Measurements from ENCODE around the gene THBS2.
A peak's percentile ranks its signal among the peaks of the same experiment; 100 is the strongest.
"Not testable (repeated sequence)": the region's sequence is repeated elsewhere in the genome, so short reads cannot be mapped to it uniquely, and the experiment has no call there.

THBS2 gene

DNA sequence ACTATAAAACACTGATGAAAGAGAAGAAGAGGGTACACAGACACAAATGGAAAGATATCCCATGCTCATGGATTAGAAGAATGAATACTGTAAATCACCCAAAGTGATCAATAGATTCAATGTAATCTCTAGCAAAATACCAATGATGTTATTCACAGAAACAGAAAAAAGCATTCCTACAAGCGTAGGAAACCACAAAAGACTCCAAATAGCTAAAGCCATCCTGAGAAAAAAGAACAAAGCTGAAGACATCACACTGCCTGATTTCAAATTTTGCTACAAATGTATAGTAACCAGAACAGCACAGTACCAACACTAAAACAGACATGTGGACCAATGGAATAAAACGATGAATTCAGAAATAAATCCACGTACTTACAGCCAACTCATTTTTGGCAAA, 43.0 kb downstream of the THBS2 start:
- DNase-seq (ENCODE audit: low spot score): no peak

DNA sequence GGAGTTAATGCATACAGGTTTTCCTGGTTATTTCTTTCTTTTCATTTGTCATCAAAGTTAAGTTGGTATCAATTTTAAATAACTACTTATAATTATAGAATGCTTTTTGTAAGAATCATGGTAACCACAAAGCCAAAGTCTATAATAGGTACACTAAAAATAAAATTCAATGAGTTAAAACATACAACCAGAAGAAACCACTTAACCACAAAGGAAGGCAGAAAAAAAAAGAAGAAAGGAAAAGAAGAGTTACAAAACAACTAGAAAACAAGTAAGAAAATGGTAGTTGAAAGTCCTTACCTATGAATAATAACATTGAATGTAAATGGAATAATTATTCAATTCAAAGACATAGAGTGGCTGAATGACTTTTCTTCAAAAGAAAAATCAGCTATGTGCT, 45.6 kb downstream of the THBS2 start:
- no peak for DNase-seq (ENCODE audit: low spot score)

DNA sequence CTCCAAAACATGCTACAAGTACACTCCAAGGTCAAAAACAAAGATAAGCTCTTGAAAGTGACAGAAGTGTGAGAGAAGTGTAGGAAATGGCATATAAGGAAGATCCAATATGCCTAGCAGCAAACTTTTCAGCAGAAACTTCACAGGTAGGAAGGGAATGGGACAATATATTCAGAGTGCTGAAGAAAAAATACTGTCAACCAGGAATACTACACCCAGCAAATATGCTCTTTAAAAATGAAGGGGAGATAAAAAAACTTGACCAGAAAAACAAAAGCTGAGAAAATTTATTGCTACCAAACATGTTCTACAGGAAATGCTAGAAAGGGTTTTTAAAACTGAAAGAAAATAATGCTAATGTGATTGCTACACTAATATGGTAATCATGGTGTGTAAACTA, 46.2 kb downstream of the THBS2 start:
- no peak for DNase-seq (ENCODE audit: low spot score)

DNA sequence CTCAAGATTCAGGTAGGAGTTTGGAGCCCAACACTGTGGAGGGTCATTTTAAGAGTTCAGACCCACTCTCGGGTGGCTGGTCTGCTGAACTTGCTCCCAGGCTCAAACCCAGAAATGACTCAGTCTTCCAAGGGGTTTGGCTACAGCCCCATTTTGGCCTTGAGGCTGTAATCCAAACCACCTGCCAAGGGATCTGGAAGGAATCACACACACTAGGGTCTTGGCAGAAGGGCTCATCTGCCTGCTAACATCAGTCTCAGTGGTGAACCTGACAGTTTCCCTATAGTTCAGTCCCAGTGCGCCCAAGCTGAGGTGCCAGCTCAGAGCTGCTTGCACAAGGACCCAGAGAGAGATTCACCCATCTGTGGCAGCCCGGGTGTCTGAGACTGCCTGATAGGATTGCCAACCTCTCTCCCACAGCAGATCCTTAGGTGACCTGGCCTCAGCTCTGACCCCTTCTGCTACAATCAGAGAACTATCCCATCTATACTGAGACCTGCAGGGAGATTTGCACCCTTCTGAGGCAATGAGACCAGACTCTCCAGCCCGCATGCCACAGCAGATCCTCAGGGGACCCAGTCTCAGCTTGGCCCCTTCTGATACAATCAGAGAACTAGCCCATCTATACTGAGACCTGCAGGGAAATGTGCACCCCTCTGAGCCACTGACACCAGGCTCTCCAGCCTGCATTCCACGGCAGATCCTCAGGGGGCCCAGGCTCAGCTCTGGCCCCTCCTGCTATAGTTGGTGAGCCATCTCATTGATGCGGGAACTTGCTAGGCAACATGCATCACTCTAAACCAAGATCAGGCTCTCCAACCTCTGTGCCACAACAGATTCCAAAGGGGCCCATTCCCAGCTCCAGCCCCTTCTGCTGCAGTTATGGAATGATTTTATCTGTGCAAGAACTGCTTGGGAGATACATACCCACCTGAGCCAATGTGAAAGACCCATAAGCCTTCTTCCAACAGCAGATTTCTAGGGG, 48.2 kb downstream of the THBS2 start:
- peak; percentile 82 for DNase-seq (ENCODE audit: low spot score)

DNA sequence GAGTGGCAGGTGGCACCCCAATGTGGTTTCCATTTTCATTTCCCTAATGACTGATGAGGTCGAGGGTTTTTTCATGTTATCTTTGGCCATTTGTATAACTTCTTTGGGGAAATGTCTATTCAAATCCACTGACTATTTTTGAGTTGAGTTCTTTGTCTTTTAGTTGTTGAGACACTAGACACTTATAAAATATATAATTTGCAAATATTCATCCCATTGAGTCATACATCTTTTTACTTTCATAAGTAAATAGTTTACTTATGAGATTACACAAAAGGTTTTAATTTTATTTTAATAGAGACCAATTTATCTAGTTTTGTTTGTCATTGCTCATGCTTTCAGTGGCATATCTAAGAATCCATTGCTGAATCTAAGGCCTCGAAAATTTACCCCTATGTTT, 49.5 kb downstream of the THBS2 start:
- no peak for DNase-seq (ENCODE audit: low spot score)

DNA sequence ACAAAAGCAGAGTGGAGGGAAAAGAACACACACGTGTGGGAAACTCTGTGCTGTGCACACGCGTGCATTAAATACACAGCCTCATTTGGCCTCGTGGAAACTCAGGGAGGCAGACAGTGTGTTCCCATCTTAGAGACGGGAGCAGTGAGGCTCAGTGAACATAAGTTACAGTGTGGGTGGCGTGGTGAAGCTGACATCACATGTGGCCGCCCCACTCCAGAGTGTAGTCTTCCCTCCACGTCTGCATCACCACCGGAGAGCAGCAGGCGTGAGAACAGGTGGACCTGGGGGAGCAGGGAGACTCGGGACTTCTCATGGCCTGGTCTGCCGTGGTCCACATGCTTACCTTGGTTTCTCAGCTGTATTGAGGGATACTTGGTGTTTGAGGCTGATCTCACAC, 51.7 kb downstream of the THBS2 start:
- DNase-seq (ENCODE audit: low spot score): no peak

DNA sequence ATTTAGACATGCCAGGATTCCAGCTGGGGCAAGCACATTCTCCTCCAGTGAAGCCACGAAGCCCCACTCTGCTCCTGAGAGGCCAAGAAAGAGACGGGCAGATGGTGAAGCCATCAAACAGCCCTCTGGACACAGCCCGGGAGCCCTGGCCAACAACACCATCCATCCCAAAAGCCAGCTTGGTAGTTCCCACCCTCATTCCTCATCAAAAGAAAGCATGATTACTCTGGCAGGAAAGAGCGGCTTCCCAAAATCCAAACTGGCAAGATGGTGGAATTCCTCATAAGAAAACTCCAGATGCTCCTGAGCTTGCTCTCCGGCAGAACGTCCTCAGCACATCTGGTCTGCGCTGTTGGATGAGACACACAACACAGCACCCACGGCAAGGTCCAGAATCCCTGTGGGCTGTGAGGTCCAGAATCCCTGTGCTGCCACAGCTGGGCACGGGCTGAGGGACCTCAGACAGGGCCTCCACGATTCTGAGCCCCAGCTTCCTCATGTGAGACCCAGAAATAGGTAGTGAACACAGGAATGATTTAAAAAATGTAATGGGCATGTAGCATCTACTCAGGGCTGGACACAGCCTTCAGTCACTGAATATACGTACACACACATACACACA, 52.6 kb downstream of the THBS2 start:
- no peak for DNase-seq (ENCODE audit: low spot score)

DNA sequence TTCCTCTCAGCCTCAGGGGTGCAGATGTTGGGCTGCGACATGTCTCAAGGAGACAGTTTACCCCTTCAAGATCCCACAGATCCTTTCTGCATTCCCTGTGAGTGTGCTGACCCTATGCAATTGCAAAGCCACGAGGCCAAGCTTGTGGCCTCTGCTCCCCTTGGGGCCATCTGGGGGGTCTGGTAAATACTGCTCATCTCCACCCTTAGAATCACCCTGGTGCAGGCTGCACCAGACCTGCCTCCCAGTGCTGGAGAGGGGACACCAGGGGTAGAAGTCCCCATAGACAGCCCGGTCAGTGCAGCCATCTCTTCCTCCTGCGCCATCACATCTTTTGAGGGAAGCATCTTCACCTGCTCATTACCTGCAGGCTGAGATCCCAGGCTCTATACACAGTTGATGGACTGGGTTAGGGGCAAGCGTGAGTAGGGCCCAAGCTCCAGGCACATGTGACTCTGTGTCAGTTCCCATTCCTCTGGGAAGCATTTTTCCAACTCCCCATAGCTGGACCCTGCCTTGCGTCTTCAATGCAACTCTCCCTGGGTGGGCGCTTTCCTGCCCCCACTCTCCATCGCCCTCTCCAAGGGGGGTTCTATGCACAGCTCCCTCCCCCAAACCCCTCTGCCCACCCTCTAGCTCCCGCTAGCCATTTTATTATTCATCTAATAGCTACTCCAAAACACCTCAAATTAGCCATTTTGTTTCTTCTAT, 53.9 kb downstream of the THBS2 start:
- DNase-seq (ENCODE audit: low spot score): no peak

DNA sequence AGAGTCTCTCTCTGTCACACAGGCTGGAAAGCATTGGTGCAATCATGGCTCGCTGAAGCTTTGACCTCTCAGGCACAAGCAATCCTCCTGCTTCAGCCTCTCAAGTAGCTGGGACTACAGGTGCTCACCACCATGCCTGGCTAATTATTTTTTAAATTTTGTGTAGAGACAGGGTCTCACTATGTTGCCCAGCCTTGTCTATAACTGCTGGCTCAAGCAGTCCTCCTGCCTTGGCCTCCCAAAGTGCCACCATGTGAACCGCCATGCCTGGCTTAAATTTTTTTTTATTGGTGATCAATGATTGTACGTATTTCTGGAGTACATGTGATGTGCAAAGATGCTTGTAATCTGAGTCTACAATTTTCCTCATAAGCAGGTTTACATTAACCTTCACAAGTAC, 54.8 kb downstream of the THBS2 start:
- no peak for DNase-seq (ENCODE audit: low spot score)

DNA sequence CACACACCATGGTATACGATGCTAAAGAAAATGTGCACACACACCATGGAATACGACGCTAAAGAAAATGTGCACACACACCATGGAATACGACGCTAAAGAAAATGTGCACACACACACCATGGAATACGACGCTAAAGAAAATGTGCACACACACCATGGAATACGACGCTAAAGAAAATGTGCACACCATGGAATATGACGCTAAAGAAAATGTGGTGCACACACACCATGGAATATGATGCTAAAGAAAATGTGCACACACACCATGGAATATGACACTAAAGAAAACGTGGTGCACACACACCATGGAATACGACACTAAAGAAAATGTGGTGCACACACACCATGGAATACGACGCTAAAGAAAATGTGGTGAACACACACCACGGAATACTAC, 55.7 kb downstream of the THBS2 start:
- DNase-seq (ENCODE audit: low spot score): not testable (repeated sequence)

DNA sequence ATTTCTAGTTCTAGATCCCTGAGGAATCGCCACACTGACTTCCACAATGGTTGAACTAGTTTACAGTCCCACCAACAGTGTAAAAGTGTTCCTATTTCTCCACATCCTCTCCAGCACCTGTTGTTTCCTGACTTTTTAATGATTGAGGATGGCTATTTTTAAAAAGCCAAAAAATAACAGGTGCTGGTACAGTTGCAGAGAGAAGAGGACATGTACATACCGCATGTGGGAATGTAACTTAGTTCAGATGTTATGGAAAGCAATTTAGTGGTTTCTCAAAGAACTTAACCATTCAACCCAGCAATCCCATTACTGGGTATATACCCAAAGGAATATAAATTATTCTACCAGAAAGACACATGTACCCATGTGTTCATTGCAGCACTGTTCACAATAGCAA, 57.4 kb downstream of the THBS2 start:
- not testable (repeated sequence) for DNase-seq (ENCODE audit: low spot score)

DNA sequence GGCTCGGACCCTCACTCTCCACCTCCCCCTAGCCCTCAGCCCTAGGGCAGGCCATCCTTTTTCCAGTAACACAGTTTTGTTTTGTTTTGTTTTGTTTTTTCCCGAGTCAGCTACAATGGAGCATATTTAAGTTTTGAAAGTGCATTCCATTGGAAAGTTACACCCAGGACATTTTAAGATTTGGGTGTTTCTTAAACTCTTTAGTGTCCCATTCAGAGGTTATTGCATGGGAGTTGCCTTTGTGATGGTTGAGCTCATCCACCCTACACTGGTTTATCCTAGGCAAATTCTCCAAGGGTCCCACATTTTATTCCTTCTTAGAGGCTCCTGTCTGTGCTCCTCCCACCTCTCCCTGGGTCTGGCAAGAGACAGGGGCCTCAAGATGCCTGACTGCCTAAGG, 58.9 kb downstream of the THBS2 start:
- DNase-seq (ENCODE audit: low spot score): no peak

DNA sequence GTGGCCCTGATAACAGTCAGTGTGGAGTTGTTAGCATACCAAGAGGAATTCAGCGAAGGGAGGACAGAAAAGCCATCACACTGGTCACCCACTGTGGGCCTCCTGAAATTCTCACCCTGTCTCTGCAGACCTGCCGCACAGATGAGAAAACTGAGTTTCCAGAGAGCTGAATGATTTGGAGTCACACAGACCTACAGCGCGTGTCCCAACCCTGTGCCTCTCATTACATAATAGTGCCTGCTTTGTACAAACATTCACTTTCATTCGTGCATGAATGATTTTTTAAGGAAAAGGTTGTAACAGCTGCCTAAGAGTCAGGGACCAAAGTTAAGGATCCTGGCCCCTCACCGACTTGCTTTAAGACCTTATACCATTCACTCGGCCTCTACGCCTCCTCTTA, 62.7 kb downstream of the THBS2 start:
- no peak for DNase-seq (ENCODE audit: low spot score)

DNA sequence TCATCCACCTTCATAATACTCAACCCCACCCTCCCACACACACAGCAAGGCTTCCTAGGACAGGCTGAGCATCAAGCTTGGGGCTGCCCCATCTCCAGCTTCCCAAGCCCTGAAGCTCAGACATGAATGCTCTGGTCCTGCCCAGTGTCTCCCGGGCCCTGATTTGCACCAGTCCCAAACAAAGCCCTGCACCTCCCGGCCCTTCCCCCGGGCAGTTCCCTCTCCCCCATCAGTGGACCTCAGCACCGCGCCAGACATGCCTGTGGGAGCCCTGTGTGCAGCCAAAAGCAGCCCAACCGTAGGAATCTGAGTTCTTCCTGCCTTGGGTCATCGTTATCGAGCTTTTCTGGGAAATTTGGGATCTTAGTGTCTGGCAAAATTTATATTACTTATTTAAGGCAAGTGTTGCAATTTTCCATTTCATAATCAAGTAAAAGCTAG, 63.5 kb downstream of the THBS2 start:
- DNase-seq (ENCODE audit: low spot score): peak; percentile 96

DNA sequence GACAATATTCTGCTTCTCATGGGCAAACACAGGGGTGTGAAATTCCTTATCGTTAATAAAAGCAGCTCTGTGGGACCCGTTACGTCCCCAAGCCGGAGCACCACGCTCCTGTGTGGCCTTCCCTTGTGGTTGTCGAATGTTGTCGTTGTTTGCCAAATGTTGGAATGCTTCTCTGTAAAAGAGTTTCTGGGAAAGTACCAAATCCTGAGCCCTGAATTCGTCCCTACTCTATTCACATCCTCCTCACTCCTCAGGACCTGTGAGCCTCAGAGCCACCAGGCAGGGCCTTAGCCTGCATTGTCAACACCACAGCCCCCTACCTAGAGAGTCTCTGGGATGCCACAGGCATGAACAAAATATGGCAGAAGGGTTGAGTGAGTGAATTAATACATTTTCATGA, 64.0 kb downstream of the THBS2 start:
- DNase-seq (ENCODE audit: low spot score): no peak

DNA sequence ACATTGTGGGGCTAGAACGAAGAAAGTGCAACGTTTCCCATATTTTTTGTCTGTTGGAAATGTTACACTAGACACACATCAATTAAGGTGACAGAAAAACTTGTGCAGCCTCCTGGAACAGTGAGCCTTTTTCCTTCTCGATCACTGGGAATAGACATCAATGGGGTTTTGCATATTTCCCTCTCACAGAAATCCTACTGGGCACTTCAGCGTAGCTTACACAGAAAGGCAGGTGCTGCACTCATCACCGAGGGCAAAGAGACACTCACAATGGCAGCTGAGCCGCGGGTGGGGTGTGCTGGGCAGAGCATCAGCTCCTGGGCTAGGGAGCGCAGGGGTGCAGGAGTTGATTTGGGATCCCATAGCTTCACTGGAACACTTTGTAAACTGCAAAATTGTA, 64.5 kb downstream of the THBS2 start:
- no peak for DNase-seq (ENCODE audit: low spot score)

DNA sequence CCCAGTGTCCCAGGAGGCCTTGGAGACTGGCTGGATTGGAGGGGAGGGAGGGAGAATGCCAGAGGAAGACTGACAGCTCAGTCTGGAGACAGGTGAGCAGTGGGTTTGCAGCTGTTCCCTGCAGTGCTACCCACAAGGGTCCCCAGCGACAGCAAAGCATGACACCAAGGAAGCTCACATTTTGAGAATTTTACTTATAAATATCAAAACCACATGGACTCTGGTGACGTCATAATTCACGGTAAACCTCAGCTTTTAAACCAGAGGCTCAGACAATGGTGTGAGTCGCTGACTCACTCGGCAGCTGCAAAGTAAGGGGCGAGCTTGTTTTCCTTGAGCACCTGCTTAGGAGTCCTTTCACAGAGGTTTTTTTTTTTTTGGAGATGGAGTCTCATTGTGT, 65.2 kb downstream of the THBS2 start:
- DNase-seq (ENCODE audit: low spot score): peak; percentile 65

DNA sequence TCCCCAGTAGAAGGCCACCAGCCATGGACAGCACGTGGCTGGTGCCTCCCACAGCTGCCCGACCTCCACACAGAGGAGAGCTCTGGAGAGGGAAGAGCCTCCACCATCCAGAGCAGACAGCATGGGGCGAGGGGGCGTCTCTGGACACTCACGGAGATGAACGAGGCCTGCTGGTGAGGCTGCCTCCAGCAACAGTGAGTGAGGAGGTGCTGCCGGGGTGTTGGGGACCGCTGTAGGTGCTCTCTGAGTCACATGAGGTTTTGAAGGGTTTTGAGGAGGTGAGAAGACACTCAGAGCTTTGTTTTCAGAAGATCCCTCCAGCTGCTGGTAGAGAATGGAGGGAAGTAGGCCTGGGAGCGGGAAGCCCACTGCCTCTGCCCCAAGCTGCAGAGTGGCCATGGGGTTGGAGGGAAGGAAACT, 65.6 kb downstream of the THBS2 start:
- no peak for DNase-seq (ENCODE audit: low spot score)

DNA sequence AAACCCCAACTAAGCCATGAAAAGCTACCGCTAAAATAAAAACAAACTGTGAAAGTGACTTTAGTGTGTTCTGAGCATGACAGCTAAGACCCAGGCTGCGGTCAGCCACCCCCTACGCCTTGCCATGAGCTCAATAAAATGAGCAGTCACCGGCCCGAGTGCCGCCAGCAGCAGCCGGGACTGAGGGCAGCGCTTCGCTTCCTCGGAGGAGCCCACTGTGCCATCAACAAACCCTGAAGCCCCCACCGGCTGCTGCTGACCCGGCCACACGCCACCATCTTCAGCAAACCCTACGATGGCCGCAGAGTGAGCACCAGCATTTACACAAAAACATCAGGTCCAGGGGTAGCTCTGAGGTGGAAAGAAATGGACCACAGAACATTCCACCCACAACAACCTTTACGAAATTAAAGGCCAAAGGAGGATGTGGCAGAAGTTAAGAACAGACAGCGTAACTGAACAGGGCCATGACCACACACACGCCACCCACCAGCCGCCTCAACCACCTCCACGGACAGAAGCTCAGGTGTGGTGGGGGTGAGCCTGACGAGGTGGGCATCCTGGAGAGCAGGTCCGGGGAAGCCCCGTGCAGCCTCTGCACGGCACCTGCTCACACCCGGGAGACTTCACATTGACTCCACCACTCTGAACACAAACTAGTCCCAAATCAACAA, 67.0 kb downstream of the THBS2 start:
- DNase-seq (ENCODE audit: low spot score): no peak

DNA sequence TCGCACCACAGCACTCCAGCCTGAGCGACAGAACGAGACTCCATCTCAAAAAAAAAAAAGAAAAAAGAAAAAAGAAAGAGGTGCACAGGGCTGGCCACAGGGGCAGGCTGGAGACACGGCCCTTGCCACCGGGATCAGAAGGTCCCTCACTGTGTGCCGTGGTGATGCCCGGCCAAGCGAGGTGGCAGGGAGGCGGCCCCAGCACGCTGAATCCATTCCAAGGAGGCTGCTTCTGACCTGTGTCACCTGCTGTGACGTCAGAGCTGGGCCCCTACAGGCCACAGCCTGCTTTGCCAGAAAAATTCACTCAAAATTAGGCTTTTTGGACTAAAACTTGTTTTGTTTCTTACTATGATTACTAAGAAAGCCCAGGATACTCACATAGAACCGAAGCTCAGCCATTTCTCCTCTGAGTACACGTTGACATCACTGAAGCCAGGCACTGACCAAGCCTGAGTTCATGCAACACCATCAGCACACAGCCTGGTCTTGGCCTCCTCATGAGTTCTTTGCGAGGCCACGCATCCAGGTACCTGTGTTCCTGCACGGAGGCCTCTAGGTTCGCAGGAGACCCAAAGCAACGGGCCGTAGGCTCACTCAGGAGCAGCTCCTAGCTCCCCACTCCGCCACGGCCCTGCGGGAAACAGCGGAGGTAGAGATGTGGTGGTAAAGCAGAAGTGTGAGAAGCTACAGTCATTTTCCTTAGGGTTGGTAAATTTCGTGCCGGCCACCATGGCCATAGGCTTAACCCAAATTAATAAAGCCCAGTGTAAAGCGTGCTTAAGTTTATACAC, 67.8 kb downstream of the THBS2 start:
- no peak for DNase-seq (ENCODE audit: low spot score)

DNA sequence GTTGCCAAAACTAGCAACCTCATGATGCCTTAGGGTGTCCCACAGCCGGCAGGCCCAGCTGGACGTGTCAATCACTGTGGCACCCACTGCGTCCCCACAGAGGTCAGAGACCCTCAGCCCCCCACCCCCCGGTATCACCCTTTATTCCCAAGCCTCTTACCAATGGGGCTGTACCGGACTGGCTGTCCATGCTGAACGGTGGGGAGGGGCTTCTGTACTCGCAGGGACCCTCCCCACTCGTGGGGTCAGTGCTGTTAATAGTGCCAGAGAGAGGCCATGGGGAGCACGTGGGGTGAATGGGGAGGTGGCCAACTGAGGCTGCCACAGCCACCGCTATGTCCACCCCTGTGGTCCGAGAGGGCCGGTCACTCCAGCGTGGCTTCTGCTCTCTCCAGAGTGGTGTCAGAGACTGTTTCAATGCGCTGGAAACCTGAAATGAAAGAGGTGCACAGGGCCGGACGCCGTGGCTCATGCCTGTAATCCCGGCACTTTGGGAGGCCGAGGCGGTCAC, 68.6 kb downstream of the THBS2 start:
- no peak for DNase-seq (ENCODE audit: low spot score)

Data from AG08395 (cell line).